Right atrium auricular region (tissue), 2 donors: ENCODE data around the gene ECPAS. TPM values are rescaled to one million over a fixed set of nuclear protein-coding genes. Genes with fewer than 3 reads are reported as not detected.

Source experiments
- DNase-seq: peaks from one replicate; pipeline ENCODE4 v3.0.0-alpha.2; 2019; ENCODE audit warnings: low spot score
- H3K27ac ChIP-seq, 2 donors: fragments of 200-600 bp; sonication (generic); 1 replicate in 1 of 2; 2 replicates in 1 of 2; pipeline ENCODE4 v1.5.1; 2016 to 2019
- H3K27me3 ChIP-seq, 2 donors: fragments of 200-600 bp; sonication (generic); one replicate each; pipeline versions ENCODE4 v1.5.1 to v1.6.0; 2017 to 2019
- H3K36me3 ChIP-seq: fragments of 200-600 bp; sonication (generic); one replicate; pipeline ENCODE4 v1.5.1; 2016
- H3K4me1 ChIP-seq, 2 donors: fragments of 200-600 bp; sonication (generic); one replicate each; pipeline versions ENCODE4 v1.5.1 to v1.6.0; 2017 to 2019
- H3K4me3 ChIP-seq, 2 donors: fragments of 200-600 bp; sonication (generic); 1 replicate in 1 of 2; 2 replicates in 1 of 2; pipeline ENCODE4 v1.5.1; 2017 to 2019; ENCODE audit warnings: mild to moderate bottlenecking in 1 of 2, moderate library complexity in 1 of 2
- H3K9me3 ChIP-seq, 2 donors: fragments of 200-600 bp; sonication (generic); one replicate each; pipeline ENCODE4 v1.5.1; 2019
- total RNA-seq, 2 donors: library from RNA; depleted of rRNA; stranded (reverse); fragments of >200 nt; gene quantifications; one replicate each; pipeline ENCODE4 v1.1.0, GENCODE V29; 2016
- TF ChIP-seq, protein P1 (sequence below), 2 donors: fragments of 200-600 bp; sonication (generic); IDR thresholded peaks; one replicate each; pipeline ENCODE4 v1.5.1; 2019; ENCODE audit warnings: antibody characterized with exemption in 2 of 2

ECPAS gene
- total RNA-seq, 2 donors from 2014 or later, result 62.7 to 75.5 TPM

GRCh38 chr9:111482694-111483438 lies 1.3 kb downstream of the ECPAS start:
- H3K4me3 ChIP-seq, result peak overlapping the region; percentile 83 to 98
- H3K27ac ChIP-seq, result peak overlapping the region; percentile 98 to 99
- peak; percentile 75 for DNase-seq
- H3K9me3 ChIP-seq, result no peaks in the 10 kb centered on the region
- TF ChIP-seq, protein P1, sequence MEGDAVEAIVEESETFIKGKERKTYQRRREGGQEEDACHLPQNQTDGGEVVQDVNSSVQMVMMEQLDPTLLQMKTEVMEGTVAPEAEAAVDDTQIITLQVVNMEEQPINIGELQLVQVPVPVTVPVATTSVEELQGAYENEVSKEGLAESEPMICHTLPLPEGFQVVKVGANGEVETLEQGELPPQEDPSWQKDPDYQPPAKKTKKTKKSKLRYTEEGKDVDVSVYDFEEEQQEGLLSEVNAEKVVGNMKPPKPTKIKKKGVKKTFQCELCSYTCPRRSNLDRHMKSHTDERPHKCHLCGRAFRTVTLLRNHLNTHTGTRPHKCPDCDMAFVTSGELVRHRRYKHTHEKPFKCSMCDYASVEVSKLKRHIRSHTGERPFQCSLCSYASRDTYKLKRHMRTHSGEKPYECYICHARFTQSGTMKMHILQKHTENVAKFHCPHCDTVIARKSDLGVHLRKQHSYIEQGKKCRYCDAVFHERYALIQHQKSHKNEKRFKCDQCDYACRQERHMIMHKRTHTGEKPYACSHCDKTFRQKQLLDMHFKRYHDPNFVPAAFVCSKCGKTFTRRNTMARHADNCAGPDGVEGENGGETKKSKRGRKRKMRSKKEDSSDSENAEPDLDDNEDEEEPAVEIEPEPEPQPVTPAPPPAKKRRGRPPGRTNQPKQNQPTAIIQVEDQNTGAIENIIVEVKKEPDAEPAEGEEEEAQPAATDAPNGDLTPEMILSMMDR (IDR thresholded peaks at IDR 0.05), result no peak
- peaks cover 0 to 38% of the 10 kb centered on the region in 2 donors for H3K4me1 ChIP-seq
- H3K27me3 ChIP-seq, result no peaks in the 10 kb centered on the region
- H3K36me3 ChIP-seq, result no peaks in the 10 kb centered on the region

- Histone ChIP-seq H3K27ac (peak overlapping the region; percentile 98 to 99), H3K4me1 (peaks cover 0 to 41% of the 10 kb centered on the region in 2 donors), H3K36me3 (no peaks in the 10 kb centered on the region), H3K27me3 (no peaks in the 10 kb centered on the region), H3K4me3 (peak overlapping the region; percentile 83 to 98), H3K9me3 (no peaks in the 10 kb centered on the region)
- no peak for DNase-seq
- TF ChIP-seq, protein P1 (IDR thresholded peaks at IDR 0.05), result no peak
Observed at GRCh38 chr9:111481885-111482636, 2.1 kb downstream of the ECPAS start.

DNA sequence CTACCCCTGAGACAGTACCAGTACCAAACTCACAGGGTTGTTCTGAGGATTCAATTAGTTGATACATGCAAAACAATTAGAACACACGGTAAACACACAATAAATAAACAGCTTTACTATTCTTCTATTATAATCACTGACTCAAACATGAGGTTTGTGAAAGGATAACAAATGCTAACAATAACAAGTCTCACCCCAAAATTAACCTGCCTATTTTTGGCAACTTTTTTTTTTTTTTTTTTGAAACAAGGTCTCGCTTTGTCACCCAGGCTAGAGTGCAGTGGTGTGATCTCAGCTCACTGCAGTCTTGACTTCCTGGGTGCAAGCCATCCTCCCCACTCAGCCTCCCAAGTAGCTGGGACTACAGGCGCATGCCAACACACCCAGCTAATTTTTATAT lies 6.5 kb downstream of the ECPAS start:
- TF ChIP-seq, protein P1 (IDR thresholded peaks at IDR 0.05), result no peak
- no peaks in the 10 kb centered on the region for H3K36me3 ChIP-seq
- H3K4me3 ChIP-seq, result no peak overlapping the region
- no peaks in the 10 kb centered on the region for H3K9me3 ChIP-seq
- H3K27me3 ChIP-seq, result no peaks in the 10 kb centered on the region
- H3K27ac ChIP-seq, result no peak overlapping the region
- peaks cover 0 to 54% of the 10 kb centered on the region in 2 donors for H3K4me1 ChIP-seq
- no peak for DNase-seq

GRCh38 chr9:111475195-111475594 lies 9.0 kb downstream of the ECPAS start:
- peaks cover 0 to 42% of the 10 kb centered on the region in 2 donors for H3K4me1 ChIP-seq
- H3K36me3 ChIP-seq, result no peaks in the 10 kb centered on the region
- TF ChIP-seq, protein P1 (IDR thresholded peaks at IDR 0.05), result no peak
- no peaks in the 10 kb centered on the region for H3K27me3 ChIP-seq
- DNase-seq, result no peak
- no peak overlapping the region for H3K4me3 ChIP-seq
- H3K27ac ChIP-seq, result no peak overlapping the region
- H3K9me3 ChIP-seq, result no peaks in the 10 kb centered on the region

DNA sequence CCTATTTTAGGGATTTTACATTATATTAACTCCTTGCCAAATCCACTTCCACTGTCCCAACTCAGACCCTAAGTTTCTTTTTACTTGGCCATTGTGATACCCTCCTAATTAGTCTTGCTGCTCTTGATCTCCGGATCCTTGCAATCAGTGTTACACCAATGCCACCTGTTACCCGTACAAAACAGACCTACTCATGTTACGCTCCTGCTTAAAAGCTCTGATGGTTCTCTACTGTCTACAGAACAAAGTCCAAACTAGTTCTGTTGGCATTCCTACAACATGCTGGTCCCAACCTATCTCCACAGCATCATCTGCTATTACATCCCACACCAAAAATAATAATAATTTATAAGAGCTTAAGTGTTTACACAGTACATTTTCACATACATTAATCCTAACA lies 9.8 kb downstream of the ECPAS start:
- H3K4me1 ChIP-seq, result peaks cover 0 to 46% of the 10 kb centered on the region in 2 donors
- no peaks in the 10 kb centered on the region for H3K36me3 ChIP-seq
- H3K4me3 ChIP-seq, result no peak overlapping the region
- no peak for DNase-seq
- no peaks in the 10 kb centered on the region for H3K9me3 ChIP-seq
- H3K27me3 ChIP-seq, result no peaks in the 10 kb centered on the region
- H3K27ac ChIP-seq, result no peak overlapping the region
- TF ChIP-seq, protein P1 (IDR thresholded peaks at IDR 0.05), result no peak
